Keratinocyte (primary cell): ENCODE measurements around the gene COQ8A. TPM values are rescaled to one million over a fixed set of nuclear protein-coding genes. Genes with fewer than 3 reads are reported as not detected.

ENCODE experiments used
- DNase-seq: peaks from one replicate; pipeline ENCODE4 v3.0.0-alpha.2; 2011; ENCODE audit warnings: low read depth, missing footprints, low spot score
- FAIRE-seq: peaks from 2 replicates; lab custom pipeline; 2011; peaks lifted over from hg19 to GRCh38; lab: Jason Lieb, UNC
- H2AFZ ChIP-seq: 2 replicates; pipeline ENCODE4 v1.6.0; 2012; ENCODE audit warnings: low read length, control low read depth, inconsistent platforms; ENCODE audit not compliant: control insufficient read depth
- H3K27ac ChIP-seq: 2 replicates; pipeline ENCODE4 v1.5.1; 2011; ENCODE audit warnings: low read length; ENCODE audit not compliant: control insufficient read depth, insufficient read depth
- H3K27me3 ChIP-seq: 3 replicates; pipeline ENCODE4 v1.6.0; 2011; ENCODE audit warnings: low read length; ENCODE audit not compliant: control insufficient read depth, insufficient read depth; ENCODE audit errors: extremely low read depth
- H3K36me3 ChIP-seq, 2 experiments: 2 replicates in 1 of 2; 3 replicates in 1 of 2; pipeline ENCODE4 v1.5.1; 2011; ENCODE audit warnings: low read length in 2 of 2, mild to moderate bottlenecking in 1 of 2; ENCODE audit not compliant: control insufficient read depth in 2 of 2, insufficient read depth in 2 of 2; ENCODE audit errors: extremely low read depth in 1 of 2
- H3K4me1 ChIP-seq: 3 replicates; pipeline ENCODE4 v1.5.1; 2011; ENCODE audit warnings: low read length; ENCODE audit not compliant: control insufficient read depth, insufficient read depth; ENCODE audit errors: extremely low read depth
- H3K4me2 ChIP-seq: 3 replicates; pipeline ENCODE4 v1.6.0; 2011; ENCODE audit warnings: low read depth, low read length; ENCODE audit not compliant: control insufficient read depth, insufficient read depth; ENCODE audit errors: extremely low read depth
- H3K4me3 ChIP-seq, 3 experiments: fragments of 200-600 bp in 1 of 3; sonication (generic) in 1 of 3; 2 replicates in 2 of 3; 3 replicates in 1 of 3; pipeline ENCODE4 v1.5.1; 2011 to 2016; ENCODE audit warnings: low read length in 3 of 3, mild to moderate bottlenecking in 3 of 3, control low read depth in 2 of 3, inconsistent platforms in 1 of 3, low read depth in 1 of 3, mixed read lengths in 1 of 3, mixed run types in 1 of 3, moderate library complexity in 1 of 3; ENCODE audit not compliant: control insufficient read depth in 2 of 3, insufficient read depth in 2 of 3; ENCODE audit errors: extremely low read depth in 1 of 3
- H3K79me2 ChIP-seq: 2 replicates; pipeline ENCODE4 v1.6.0; 2012; ENCODE audit warnings: low read length; ENCODE audit not compliant: control insufficient read depth, insufficient read depth
- H3K9ac ChIP-seq: 3 replicates; pipeline ENCODE4 v1.6.0; 2011; ENCODE audit warnings: low read length; ENCODE audit not compliant: control insufficient read depth, insufficient read depth; ENCODE audit errors: extremely low read depth
- H3K9me1 ChIP-seq: 3 replicates; pipeline ENCODE4 v1.6.0; 2011; ENCODE audit warnings: low read length; ENCODE audit not compliant: control insufficient read depth, insufficient read depth; ENCODE audit errors: extremely low read depth
- H3K9me3 ChIP-seq: 2 replicates; pipeline ENCODE4 v1.5.1; 2012; ENCODE audit warnings: low read depth, low read length; ENCODE audit not compliant: control insufficient read depth
- H4K20me1 ChIP-seq: 3 replicates; pipeline ENCODE4 v1.6.0; 2011; ENCODE audit warnings: low read length; ENCODE audit not compliant: control insufficient read depth, insufficient read depth; ENCODE audit errors: extremely low read depth
- CTCF ChIP-seq, 3 experiments: IDR thresholded peaks in 1 of 3; conservative IDR thresholded peaks in 1 of 3; optimal IDR thresholded peaks in 1 of 3; 2 replicates in 2 of 3; 3 replicates in 1 of 3; pipeline versions ENCODE3 to v1.5.1; 2011; ENCODE audit warnings: low read length in 3 of 3, mild to moderate bottlenecking in 3 of 3, moderate library complexity in 2 of 3, control low read depth in 1 of 3, inconsistent platforms in 1 of 3; ENCODE audit not compliant: insufficient read depth in 2 of 3; ENCODE audit errors: extremely low read depth in 1 of 3
- EZH2 ChIP-seq: IDR thresholded peaks from one replicate; pipeline ENCODE4 v1.6.1; 2012; ENCODE audit warnings: inconsistent platforms, mild to moderate bottlenecking, low read length, moderate library complexity
- dilution Hi-C: fragments of 300-500 bp; cut with MboI; formaldehyde crosslinking; loops from one replicate; pipeline ENCODE4 v1.7.0; 2020; ENCODE audit warnings: low sequenced_read_pairs; ENCODE audit not compliant: extremely low pct_ligation_motif_present
- polyA plus RNA-seq, 5 experiments: library from polyadenylated mRNA; depleted of rRNA in 3 of 5; stranded (reverse) in 3 of 5; stranded (forward) in 1 of 5; unstranded in 1 of 5; fragments of >200 nt; gene quantifications; 1 replicate in 1 of 5; 2 replicates in 3 of 5; 3 replicates in 1 of 5; pipeline versions ENCODE4 v1.2.1 to v1.2.3, GENCODE V29; 2011 to 2012; ENCODE audit warnings: missing spikeins in 2 of 5, low read depth in 1 of 5, low replicate concordance in 1 of 5

The COQ8A gene
- polyA plus RNA-seq, 1 donor (not counting 4 experiments of a cell fraction or from before 2014, with no cell fraction given): 3.8 TPM

GRCh38 chr1:226973898-226974543, 33.9 kb downstream of the COQ8A start:
- dilution Hi-C loops: no loop called here
- no peaks in the 10 kb centered on the region for H3K9me1 ChIP-seq
- H3K4me1 ChIP-seq: peaks cover 9% of the 10 kb centered on the region
- no peak for TF ChIP-seq EZH2
- no peak for TF ChIP-seq CTCF (optimal IDR thresholded peaks at IDR 0.05 in 1 of 3, IDR thresholded peaks at IDR 0.05 in 1 of 3, conservative IDR thresholded peaks at IDR 0.05 in 1 of 3; ENCODE audit: extremely low read depth in 1 of 3, insufficient read depth in 2 of 3, low read length in 3 of 3)
- H3K27me3 ChIP-seq: no peaks in the 10 kb centered on the region
- no peaks in the 10 kb centered on the region for H3K79me2 ChIP-seq
- H3K4me3 ChIP-seq: no peak overlapping the region
- no peak overlapping the region for H3K27ac ChIP-seq
- no peak overlapping the region for H3K4me2 ChIP-seq
- FAIRE-seq: no peak
- H3K9me3 ChIP-seq: no peaks in the 10 kb centered on the region
- H3K9ac ChIP-seq: no peak overlapping the region
- DNase-seq: no peak
- no peaks in the 10 kb centered on the region for H4K20me1 ChIP-seq
- H3K36me3 ChIP-seq: no peaks in the 10 kb centered on the region
- H2AFZ ChIP-seq: peak overlapping the region; percentile 53

- TF ChIP-seq EZH2: no peak
- no peak for TF ChIP-seq CTCF (optimal IDR thresholded peaks at IDR 0.05 in 1 of 3, IDR thresholded peaks at IDR 0.05 in 1 of 3, conservative IDR thresholded peaks at IDR 0.05 in 1 of 3; ENCODE audit: extremely low read depth in 1 of 3, insufficient read depth in 2 of 3, low read length in 3 of 3)
- Histone ChIP-seq H3K9ac (no peak overlapping the region), H3K27ac (no peak overlapping the region), H3K27me3 (no peaks in the 10 kb centered on the region), H3K4me2 (no peak overlapping the region), H3K9me1 (no peaks in the 10 kb centered on the region), H4K20me1 (no peaks in the 10 kb centered on the region), H3K79me2 (no peaks in the 10 kb centered on the region), H3K9me3 (no peaks in the 10 kb centered on the region), H3K36me3 (no peaks in the 10 kb centered on the region), H3K4me1 (peaks cover 9% of the 10 kb centered on the region), H2AFZ (peak overlapping the region; percentile 53), H3K4me3 (no peak overlapping the region)
- DNase-seq (no peak), FAIRE-seq (no peak)
- dilution Hi-C loops: no loop called here
These were observed 34.6 kb downstream of the COQ8A start for GRCh38 chr1:226974544-226975258.
